UCSD-AML1 (cell line): Measurements from ENCODE around the gene SECTM1.

Experiments used
- DNase-seq: peaks from one replicate; lab custom pipeline; 2025; ENCODE audit not compliant: unreplicated experiment; lab: John Stamatoyannopoulos, UW

The SECTM1 gene

GRCh38 chr17:82317394-82318168 lies 16.0 kb downstream of the SECTM1 start, which contains the start of gene CD7:
Gene CD7, minus strand, starts transcription at chr17:82317608. Its CDS starts 113 bp downstream, at chr17:82317495.
- DNase-seq = peak; percentile 38

GRCh38 chr17:82316651-82317393 lies 16.7 kb downstream of the SECTM1 start:
- DNase-seq = no peak

- no peak for DNase-seq
Measured at GRCh38 chr17:82315703-82316358, 17.7 kb downstream of the SECTM1 start.

- peak; percentile 38 for DNase-seq
Measured at GRCh38 chr17:82314727-82315605, 18.6 kb downstream of the SECTM1 start.

- DNase-seq = no peak
Measured at GRCh38 chr17:82314012-82314726, 19.4 kb downstream of the SECTM1 start.

GRCh38 chr17:82313195-82314011 lies 20.2 kb downstream of the SECTM1 start:
- no peak for DNase-seq

- no peak for DNase-seq
Measured at GRCh38 chr17:82311971-82312370, 21.6 kb downstream of the SECTM1 start.

GRCh38 chr17:82310877-82311276 lies 22.7 kb downstream of the SECTM1 start:
- DNase-seq = no peak

GRCh38 chr17:82309656-82310570 lies 23.7 kb downstream of the SECTM1 start:
- no peak for DNase-seq

- peak; percentile 41 for DNase-seq
Measured at GRCh38 chr17:82305727-82306300, 27.8 kb downstream of the SECTM1 start.

GRCh38 chr17:82304826-82305726 lies 28.5 kb downstream of the SECTM1 start:
- DNase-seq = no peak

- DNase-seq = no peak
Measured at GRCh38 chr17:82303944-82304808, 29.4 kb downstream of the SECTM1 start.

- peak; percentile 48 for DNase-seq
Measured at GRCh38 chr17:82302991-82303943, 30.3 kb downstream of the SECTM1 start.

GRCh38 chr17:82302568-82302963 lies 31.0 kb downstream of the SECTM1 start:
- no peak for DNase-seq
